OCI-LY7 (cell line): ENCODE measurements around the gene ANKRD17. TPM values are rescaled to one million over a fixed set of nuclear protein-coding genes. Genes with fewer than 3 reads are reported as not detected.

Source experiments
- BruUV-seq: library from RNA; stranded (reverse); fragments of 400-500 nt; replicated peaks from 2 replicates; lab custom pipeline; 2021; lab: Mats Ljungman, UMichigan
- CTCF ChIA-PET: fragments of 300-600 bp; sonication (Branson Sonifier 250); formaldehyde crosslinking; loops from one replicate; lab custom pipeline; 2022; ENCODE audit warnings: antibody characterized with exemption; ENCODE audit not compliant: unreplicated experiment; lab: Charles Lee
- POLR2A ChIA-PET: fragments of 300-600 bp; sonication (Branson Sonifier 250); formaldehyde crosslinking; loops from one replicate; lab custom pipeline; 2022; ENCODE audit warnings: antibody characterized with exemption; lab: Charles Lee
- DNase-seq: peaks from one replicate; pipeline ENCODE4 v3.0.0-alpha.2; 2015; ENCODE audit warnings: low spot score
- H2AFZ ChIP-seq: fragments of 200-600 bp; sonication (generic), shearing (Covaris generic); 2 replicates; pipeline ENCODE4 v1.6.1; 2014; ENCODE audit warnings: mild to moderate bottlenecking, antibody characterized with exemption, low read length, moderate library complexity
- H3K27ac ChIP-seq: fragments of 200-600 bp; sonication (generic); 2 replicates; pipeline ENCODE4 v1.5.1; 2014; ENCODE audit warnings: mixed run types, low read depth, mild to moderate bottlenecking, moderate library complexity, low read length, inconsistent platforms; ENCODE audit not compliant: poor library complexity, severe bottlenecking
- H3K36me3 ChIP-seq: fragments of 200-600 bp; sonication (generic); 2 replicates; pipeline ENCODE4 v1.6.1; 2014; ENCODE audit warnings: mild to moderate bottlenecking, antibody characterized with exemption, low read length, moderate library complexity, mixed read lengths; ENCODE audit not compliant: insufficient read depth
- H3K4me1 ChIP-seq: fragments of 200-600 bp; sonication (generic); 2 replicates; pipeline ENCODE4 v1.5.1; 2014; ENCODE audit warnings: mild to moderate bottlenecking, low read length; ENCODE audit not compliant: insufficient read depth, poor library complexity, severe bottlenecking
- H3K4me2 ChIP-seq: fragments of 200-600 bp; sonication (generic); 2 replicates; pipeline ENCODE4 v1.6.1; 2014; ENCODE audit warnings: mild to moderate bottlenecking, low read length
- H3K4me3 ChIP-seq: fragments of 200-600 bp; sonication (generic); 2 replicates; pipeline ENCODE4 v1.5.1; 2014; ENCODE audit warnings: mild to moderate bottlenecking, low read depth, low read length; ENCODE audit not compliant: poor library complexity, severe bottlenecking
- H3K79me2 ChIP-seq: fragments of 200-600 bp; sonication (generic); 2 replicates; pipeline ENCODE4 v1.6.1; 2016; ENCODE audit warnings: low read depth, mild to moderate bottlenecking, low read length, moderate library complexity, mixed read lengths; ENCODE audit not compliant: insufficient read depth
- H3K9me2 ChIP-seq: fragments of 200-600 bp; sonication (generic); 2 replicates; pipeline ENCODE4 v1.6.1; 2016; ENCODE audit warnings: mild to moderate bottlenecking, low read length, mixed read lengths; ENCODE audit not compliant: insufficient read depth
- H3K9me3 ChIP-seq: fragments of 200-600 bp; sonication (generic); 2 replicates; pipeline ENCODE4 v1.6.1; 2014; ENCODE audit warnings: mild to moderate bottlenecking, mixed run types, low read length, mixed read lengths
- H4K20me1 ChIP-seq: fragments of 200-600 bp; sonication (generic); 2 replicates; pipeline ENCODE4 v1.6.1; 2014; ENCODE audit warnings: mild to moderate bottlenecking, antibody characterized with exemption, low read length, moderate library complexity, mixed read lengths; ENCODE audit not compliant: insufficient read depth
- EZH2phosphoT487 ChIP-seq: fragments of 200-600 bp; sonication (generic); IDR thresholded peaks from 2 replicates; pipeline ENCODE4 v1.6.1; 2018; ENCODE audit warnings: low read depth, borderline replicate concordance, mild to moderate bottlenecking, mixed run types, antibody characterized with exemption, low read length, moderate library complexity, mixed read lengths
- intact Hi-C: fragments of 100-400 bp; cut with micrococcal nuclease; formaldehyde crosslinking; loops from one replicate; pipeline ENCODE4 v1.10.0; 2022; ENCODE audit not compliant: unreplicated experiment
- total RNA-seq, 2 experiments: library from RNA; depleted of rRNA in 1 of 2; stranded (reverse); fragments of >200 nt in 1 of 2; shearing (Covaris generic) in 1 of 2; gene quantifications; 2 replicates each; pipeline ENCODE4 v1.2.3, GENCODE V29; 2014 to 2022
- TF ChIP-seq, protein P1 (sequence below): fragments of 200-600 bp; sonication (generic); conservative IDR thresholded peaks from 2 replicates; pipeline ENCODE4 v1.5.1; 2014; ENCODE audit warnings: mild to moderate bottlenecking, antibody characterized with exemption, low read length, moderate library complexity, mixed read lengths

The ANKRD17 gene
- total RNA-seq, 2 experiments from 2014 or later, result 39.4 to 77.4 TPM

DNA sequence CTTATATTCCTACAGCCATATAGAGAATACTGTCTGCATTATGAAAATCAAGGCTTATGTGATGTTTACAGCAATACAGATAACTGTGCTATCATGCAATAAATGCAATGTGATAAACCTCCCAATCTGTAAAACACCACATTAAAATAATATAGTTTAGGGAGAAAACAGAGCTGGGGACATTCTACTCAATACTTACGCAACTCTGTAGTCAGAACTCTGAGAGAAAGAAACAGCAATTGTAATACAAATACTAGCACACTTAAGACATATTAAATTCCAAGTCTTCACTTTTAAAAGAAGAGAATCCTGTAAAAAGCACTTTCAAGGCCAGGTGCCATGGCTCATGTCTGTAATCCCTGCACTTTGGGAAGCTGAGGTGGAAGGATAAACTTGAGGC lies 61.4 kb downstream of the ANKRD17 start:
- intact Hi-C loops, result no loop called here
- POLR2A ChIA-PET, result interaction anchor here (0.6 to 1.6 kb wide), 6 partner anchors 8 to 57 kb away, joined by 3 to 8 read pairs (median 4); no protein-coding TSS in a partner anchor
- peaks cover 22% of the 10 kb centered on the region for H3K4me1 ChIP-seq
- peaks cover 100% of the 10 kb centered on the region for H3K79me2 ChIP-seq
- no peak overlapping the region for H3K27ac ChIP-seq
- BruUV-seq, result no TSS peak
- H2AFZ ChIP-seq, result no peak overlapping the region
- no peaks in the 10 kb centered on the region for H3K9me2 ChIP-seq
- peaks cover 8% of the 10 kb centered on the region for H4K20me1 ChIP-seq
- no peak for DNase-seq
- H3K4me2 ChIP-seq, result no peak overlapping the region
- no peak for TF ChIP-seq EZH2phosphoT487
- H3K36me3 ChIP-seq, result peaks cover 58% of the 10 kb centered on the region
- CTCF ChIA-PET, result no interaction called here
- no peak overlapping the region for H3K4me3 ChIP-seq
- H3K9me3 ChIP-seq, result no peaks in the 10 kb centered on the region

DNA sequence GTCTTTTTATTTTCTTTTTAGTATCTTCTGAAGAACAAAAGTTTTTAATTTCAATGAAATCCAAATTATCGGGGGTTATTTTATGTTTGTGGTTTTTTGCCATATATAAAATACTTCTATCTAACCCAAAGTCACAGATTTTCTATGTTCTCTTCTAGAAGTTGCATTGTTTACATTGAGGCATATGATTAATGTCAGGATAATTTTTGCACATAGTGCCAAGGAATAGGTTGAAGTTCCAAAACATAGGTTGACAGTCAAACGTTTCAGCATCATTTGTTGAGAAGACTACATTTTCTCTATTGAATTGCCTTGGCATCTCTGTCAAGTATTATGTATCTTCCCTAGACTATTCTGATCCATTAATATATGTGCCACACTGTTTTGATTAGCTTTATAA lies 64.5 kb downstream of the ANKRD17 start:
- intact Hi-C loops, result no loop called here
- Histone ChIP-seq H3K4me2 (peak overlapping the region; percentile 28), H3K9me2 (no peaks in the 10 kb centered on the region), H3K4me3 (no peak overlapping the region), H3K79me2 (peaks cover 100% of the 10 kb centered on the region), H3K4me1 (peaks cover 22% of the 10 kb centered on the region), H3K36me3 (peaks cover 69% of the 10 kb centered on the region), H4K20me1 (no peaks in the 10 kb centered on the region; the same call in 1 of the 2 replicates), H2AFZ (no peak overlapping the region), H3K27ac (peak overlapping the region; percentile 35), H3K9me3 (no peaks in the 10 kb centered on the region)
- BruUV-seq, result no TSS peak
- no peak for DNase-seq
- ChIA-PET CTCF (no interaction called here), POLR2A (interaction anchor here (1.4 kb wide), 1 partner anchor 13 kb away, joined by 4 read pairs; no protein-coding TSS in a partner anchor)
- TF ChIP-seq EZH2phosphoT487, result no peak
- TF ChIP-seq, protein P1, sequence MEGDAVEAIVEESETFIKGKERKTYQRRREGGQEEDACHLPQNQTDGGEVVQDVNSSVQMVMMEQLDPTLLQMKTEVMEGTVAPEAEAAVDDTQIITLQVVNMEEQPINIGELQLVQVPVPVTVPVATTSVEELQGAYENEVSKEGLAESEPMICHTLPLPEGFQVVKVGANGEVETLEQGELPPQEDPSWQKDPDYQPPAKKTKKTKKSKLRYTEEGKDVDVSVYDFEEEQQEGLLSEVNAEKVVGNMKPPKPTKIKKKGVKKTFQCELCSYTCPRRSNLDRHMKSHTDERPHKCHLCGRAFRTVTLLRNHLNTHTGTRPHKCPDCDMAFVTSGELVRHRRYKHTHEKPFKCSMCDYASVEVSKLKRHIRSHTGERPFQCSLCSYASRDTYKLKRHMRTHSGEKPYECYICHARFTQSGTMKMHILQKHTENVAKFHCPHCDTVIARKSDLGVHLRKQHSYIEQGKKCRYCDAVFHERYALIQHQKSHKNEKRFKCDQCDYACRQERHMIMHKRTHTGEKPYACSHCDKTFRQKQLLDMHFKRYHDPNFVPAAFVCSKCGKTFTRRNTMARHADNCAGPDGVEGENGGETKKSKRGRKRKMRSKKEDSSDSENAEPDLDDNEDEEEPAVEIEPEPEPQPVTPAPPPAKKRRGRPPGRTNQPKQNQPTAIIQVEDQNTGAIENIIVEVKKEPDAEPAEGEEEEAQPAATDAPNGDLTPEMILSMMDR, result no peak

DNA sequence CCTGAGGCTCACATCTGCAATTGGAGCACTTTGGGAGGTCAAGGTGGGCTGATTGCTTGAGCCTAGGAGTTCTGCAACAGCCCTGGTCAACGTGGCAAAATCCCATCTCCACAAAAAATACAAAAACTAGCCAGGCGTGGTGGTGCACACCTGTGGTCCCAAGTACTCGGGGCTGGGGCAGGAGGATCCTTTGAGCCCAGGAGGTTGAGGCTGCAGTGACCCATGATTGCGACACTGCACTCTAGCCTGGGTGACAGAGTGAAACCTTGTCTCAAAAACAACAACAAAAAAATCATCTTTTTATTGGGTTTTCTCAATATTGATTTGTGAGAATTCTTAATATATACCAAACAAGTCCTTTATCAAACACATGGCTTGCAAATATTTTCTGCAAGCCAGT lies 64.9 kb downstream of the ANKRD17 start:
- intact Hi-C loops, result no loop called here
- Histone ChIP-seq H3K4me3 (no peak overlapping the region), H3K9me2 (no peaks in the 10 kb centered on the region), H3K36me3 (peaks cover 69% of the 10 kb centered on the region), H3K4me2 (peak overlapping the region; percentile 28), H3K4me1 (peaks cover 22% of the 10 kb centered on the region), H3K9me3 (no peaks in the 10 kb centered on the region), H2AFZ (no peak overlapping the region), H3K27ac (peak overlapping the region; percentile 35), H4K20me1 (no peaks in the 10 kb centered on the region; the same call in 1 of the 2 replicates), H3K79me2 (peaks cover 100% of the 10 kb centered on the region)
- ChIA-PET POLR2A (interaction anchor here (1.4 kb wide), 1 partner anchor 14 kb away, joined by 4 read pairs; no protein-coding TSS in a partner anchor), CTCF (no interaction called here)
- TF ChIP-seq, protein P1, result no peak
- no peak for TF ChIP-seq EZH2phosphoT487
- peak; percentile 12 for DNase-seq
- no TSS peak for BruUV-seq
